SIG-M5 treated with dmso at 0.1 percent for 504 hours (cell line): Measurements from ENCODE around the gene GOLGA1.
"Not testable (repeated sequence)": the region's sequence is repeated elsewhere in the genome, so short reads cannot be mapped to it uniquely, and the experiment has no call there.

ENCODE experiments used
- DNase-seq: peaks from one replicate; lab custom pipeline; 2025; ENCODE audit not compliant: unreplicated experiment; lab: John Stamatoyannopoulos, UW

Gene GOLGA1

GRCh38 chr9:124940894-124941678, at the start of gene GOLGA1:
Gene GOLGA1 (minus strand): TSS chr9:124941083. CDS start chr9:124938711, 2,372 bp downstream.
- peak; percentile 85 for DNase-seq

DNA sequence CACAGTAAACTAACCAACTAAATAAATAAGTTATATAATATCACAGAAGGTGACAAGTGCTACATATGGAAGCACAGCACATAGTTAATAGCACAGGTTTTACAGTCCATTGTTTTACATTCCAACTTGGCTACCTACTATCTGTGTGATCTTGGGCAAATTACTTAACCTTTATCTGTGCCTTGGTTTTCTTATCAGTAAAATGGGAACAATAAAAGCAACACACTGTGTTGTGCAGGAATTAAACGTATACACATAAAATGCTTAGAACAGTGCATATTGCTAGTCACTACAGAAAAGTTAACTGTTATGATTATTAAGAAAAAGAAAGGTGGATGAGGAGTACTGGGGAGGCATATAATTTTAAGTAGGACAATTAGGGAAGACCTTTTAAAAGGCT, 42.8 kb upstream of the GOLGA1 start:
- DNase-seq = no peak

GRCh38 chr9:124980431-124980830, 39.5 kb upstream of the GOLGA1 start:
- no peak for DNase-seq

- DNase-seq = no peak
Observed at GRCh38 chr9:124975131-124975530, 34.2 kb upstream of the GOLGA1 start.

DNA sequence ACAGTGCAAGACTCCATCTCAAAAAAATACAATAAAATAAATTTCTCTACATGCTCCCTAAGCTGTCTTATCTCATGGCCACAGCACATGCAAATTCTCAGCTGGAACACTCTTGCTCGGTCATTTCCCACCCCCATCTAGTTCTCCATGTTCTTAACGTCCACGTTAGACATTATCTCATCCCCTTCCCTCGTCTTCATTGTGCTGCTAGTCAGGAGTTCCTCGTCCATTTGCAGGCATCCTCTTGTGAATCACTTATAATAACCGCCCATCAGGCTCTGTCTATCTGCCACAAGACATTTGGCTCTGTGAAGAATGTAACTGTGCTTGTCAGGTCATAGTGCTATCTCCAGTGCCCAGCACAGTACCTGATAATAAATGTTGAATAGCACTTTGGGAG, 32.9 kb upstream of the GOLGA1 start:
- no peak for DNase-seq

DNA sequence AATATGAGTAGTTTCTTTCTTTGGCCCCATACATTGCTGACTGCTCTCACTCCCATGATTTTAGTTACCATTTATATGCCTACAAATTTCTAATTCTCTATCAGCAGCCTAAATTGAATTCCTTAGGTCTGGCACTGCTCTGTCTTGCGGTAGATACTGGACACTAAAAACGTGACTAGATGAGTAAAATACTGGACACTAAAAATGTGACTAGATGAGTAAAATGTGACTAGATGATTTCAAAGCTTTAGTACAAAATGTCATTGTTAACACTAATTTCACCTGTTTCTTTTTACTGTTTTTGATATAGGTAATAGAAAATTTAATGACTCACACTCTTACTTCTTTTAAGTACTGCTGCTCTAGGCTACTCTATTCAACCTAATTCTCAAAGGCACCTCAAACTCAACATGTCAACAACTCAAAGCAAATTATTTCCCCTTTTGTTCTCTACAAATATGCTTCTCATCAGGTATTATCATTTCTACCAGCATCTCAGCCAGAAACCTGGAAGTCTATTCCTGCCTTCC, 31.4 kb upstream of the GOLGA1 start:
- DNase-seq = no peak

DNA sequence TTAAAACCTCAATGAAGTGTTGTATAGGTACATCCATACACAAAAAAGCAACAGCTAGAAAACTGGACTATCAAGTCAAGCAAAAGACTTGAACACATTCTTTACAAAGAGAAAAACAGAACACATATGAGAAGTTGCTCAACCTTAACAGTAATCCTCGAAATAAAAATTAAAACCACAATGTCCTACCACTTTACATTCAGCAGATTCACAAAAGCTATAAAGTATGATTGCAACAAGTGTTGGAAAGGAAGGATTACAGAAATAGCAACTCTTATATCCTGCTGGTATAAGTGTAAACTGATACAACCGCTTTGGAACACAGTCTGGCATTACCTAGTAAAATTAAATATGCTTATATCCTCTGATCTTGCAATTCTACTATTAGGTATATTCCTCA, 28.5 kb upstream of the GOLGA1 start:
- peak; percentile 60 for DNase-seq

DNA sequence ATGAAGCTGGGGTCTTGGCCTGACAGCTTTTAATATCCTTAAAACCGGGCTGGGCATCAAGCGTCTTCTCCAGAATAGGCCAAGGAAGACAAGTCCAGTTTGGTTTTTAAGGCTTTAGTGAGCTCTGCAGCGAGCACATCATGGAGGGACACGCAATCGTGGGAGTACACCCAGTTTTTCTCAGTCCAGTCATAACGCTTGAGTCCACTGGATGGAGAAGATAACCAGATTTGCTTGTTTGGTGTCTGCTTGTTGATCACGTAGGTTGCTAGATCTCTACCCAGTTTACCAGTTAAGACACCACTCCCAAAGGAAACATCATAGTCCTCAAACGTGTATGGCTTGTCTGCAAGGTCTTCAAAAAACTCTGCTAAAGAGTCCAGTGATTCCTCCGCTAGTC, 27.4 kb upstream of the GOLGA1 start:
- no peak for DNase-seq

DNA sequence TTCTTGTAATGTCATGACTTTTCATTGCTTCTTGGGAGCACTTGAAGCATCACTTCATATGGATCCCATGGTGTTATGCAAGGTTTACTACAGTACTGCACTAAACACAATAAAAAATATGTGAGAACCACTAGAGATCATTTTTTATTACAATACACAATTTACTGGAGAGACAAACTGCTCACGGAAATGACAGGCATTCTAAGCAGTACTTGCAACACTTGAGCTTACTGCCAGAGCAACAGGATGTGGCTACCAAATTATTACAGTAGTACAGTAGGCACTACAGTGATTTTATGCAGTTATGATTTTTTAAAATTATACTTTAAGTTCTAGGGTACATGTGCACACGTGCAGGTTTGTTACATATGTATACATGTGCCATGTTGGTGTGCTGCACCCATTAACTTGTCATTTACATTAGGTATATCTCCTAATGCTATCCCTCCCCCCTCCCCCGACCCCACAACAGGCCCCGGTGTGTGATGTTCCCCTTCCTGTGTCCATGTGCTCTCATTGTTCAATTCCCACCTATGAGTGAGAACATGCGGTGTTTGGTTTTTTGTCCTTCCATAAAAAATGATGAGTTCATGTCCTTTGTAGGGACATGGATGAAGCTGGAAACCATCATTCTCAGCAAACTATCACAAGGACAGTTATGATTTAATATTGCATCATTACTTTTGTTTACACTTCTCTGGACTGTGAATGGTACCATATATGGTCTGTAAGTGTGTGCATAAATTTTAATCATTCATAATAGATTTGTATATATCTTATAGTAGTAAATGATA, 25.1 kb upstream of the GOLGA1 start:
- DNase-seq = peak; percentile 51

DNA sequence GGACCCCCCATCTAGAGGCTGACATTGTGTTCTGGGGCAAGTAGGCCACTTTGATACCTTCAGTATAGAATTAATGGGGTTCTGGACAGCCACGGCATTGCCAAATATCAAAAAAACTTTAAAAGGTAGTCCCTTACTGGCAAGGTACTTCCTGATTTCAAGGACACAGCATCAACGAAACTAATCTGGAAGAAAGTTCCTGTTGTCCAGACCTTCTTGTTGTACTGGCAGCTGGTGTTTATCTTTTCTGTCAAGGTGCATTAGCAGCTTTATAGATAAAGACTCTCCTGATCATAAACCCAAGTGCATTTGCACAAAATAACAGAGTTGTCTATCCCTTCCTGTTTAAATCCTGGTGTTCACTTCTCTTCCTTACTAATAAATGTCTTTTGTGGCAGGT, 23.7 kb upstream of the GOLGA1 start:
- no peak for DNase-seq

GRCh38 chr9:124964056-124964455, 23.2 kb upstream of the GOLGA1 start:
- DNase-seq = no peak

GRCh38 chr9:124960409-124960752, 19.5 kb upstream of the GOLGA1 start:
- DNase-seq = no peak

- not testable (repeated sequence) for DNase-seq
Observed at GRCh38 chr9:124959671-124960408, 19.0 kb upstream of the GOLGA1 start.

DNA sequence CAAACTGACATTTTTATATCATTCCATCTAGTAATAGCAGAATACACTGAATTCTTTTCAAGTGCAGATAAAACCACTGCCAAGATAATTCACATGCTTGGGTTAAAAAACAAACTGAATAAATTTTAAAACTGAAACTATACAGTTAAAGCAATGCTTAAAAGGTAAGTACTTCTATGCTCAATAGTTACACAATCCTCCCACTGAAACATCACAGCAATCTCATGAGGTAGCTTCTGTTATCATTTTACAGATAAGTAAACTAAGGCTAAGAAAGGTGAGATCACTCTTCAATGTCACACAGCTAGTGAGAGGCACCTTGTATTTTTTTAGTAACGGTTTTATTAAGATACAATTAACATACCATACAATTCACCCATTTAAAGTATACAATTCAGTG, 13.4 kb upstream of the GOLGA1 start:
- DNase-seq = no peak

- no peak for DNase-seq
Observed at GRCh38 chr9:124950050-124950718, 9.3 kb upstream of the GOLGA1 start.

DNA sequence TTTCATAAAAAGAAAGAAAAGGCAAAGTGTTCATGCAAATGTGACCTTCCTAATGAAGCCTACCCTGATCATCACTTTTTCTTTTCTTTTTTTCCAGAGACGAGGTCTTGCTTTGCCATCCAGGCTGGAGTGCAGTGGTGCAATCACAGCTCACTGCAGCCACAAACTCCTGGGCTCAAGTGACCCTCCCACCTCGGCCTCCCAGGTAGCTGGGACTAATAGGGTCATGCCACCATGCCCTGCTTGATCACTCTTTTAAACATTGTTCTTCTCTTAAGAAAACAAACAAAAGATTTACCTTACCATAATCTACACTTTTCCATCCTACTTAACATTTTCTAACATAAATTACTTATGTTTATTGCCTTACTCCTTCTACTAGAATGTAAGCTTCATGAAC, 8.5 kb upstream of the GOLGA1 start:
- no peak for DNase-seq

DNA sequence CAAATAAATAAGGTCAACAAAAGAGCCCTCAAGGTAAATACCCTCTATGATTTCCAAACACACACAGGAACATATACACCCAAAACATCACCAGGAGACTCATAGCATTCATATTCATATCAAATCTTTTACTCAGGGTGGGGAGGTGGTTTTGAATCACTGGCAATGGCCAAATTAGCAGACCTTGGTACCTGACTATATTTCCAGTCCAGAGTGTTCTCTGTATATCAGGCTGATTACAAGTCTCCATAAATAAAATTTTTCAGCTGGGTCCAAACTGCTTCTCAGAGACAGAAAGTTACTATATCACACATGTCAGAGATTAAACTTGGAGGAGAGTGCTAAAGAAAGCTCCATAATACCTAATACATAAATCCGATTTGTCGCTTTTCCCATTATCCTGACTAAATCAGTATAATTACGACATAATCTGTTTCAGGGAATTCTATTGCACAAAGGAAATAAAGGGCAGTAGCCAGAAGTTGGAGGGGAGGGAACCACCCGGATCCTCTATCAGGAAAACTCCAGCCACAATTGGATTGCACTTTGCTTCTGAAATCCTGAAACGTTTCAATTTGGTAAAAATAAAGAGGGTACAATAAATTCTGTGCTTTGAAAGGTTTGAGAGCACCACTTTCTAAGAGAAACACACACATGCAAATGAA, 7.0 kb upstream of the GOLGA1 start:
- DNase-seq = no peak

DNA sequence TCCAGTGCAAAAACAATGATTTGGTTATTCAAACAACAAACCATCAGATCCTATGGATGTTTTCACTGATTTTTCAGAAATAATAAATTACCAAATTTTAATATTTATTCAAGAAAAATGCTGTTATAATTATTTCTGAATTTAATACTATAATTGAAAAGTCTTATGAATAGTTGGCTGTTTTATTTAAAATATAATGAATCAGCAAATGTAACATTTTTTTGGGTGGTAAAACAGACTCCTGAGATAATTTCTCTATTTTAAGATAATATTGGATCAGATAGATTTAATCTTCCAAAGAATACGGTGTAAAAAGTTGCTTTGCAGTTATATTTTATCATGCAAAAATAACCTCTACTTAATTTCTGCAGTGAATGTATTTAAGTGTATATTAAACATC, 5.3 kb upstream of the GOLGA1 start:
- DNase-seq = no peak

GRCh38 chr9:124941679-124942561, 1.0 kb upstream of the GOLGA1 start:
- DNase-seq = peak; percentile 53

- peak; percentile 70 for DNase-seq
Observed at GRCh38 chr9:124940521-124940893, 376 bp downstream of the GOLGA1 start.
